Islet of Langerhans (tissue), 1 donor: ENCODE results near the gene VWA7.

Experiments used
- FAIRE-seq: peaks from one replicate; lab custom pipeline; 2011; peaks lifted over from hg19 to GRCh38; lab: Jason Lieb, UNC

VWA7 gene

DNA sequence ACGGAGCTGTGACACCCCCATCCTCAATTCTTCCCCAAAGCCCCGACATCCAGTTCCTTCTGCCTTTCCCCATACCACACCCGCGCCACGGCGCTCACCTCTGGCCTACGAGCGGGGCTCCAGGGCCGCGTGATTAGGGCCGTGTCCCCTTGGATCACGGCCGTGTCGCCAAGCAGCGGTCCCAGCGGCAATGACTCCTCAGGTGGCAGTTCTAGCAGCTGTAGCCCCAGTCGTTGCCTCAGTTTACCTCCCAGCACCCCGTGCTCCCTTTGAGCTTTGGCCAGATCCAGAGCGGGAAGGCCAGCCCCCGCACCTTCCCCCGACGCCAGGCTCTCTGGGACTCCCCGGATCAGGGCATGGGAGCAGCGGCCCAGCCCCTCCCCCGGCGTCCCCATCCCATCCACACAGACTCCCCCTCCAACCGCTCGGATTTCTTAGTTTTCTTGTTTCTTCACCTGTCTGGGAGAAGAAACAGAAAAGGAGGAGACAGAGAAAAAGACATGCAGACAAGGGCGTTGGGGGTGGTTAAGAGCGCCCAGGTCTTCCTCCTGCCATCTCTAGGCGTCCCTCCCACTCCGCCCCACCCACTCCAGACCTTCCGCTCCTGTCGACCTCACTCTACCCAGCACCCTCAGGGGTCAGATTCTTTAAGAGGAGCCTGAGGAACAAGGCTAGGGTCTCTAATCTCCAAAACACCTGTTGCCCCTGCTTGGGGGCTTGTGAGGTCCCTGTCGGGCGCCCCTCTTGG lies 48.2 kb downstream of the VWA7 start, which contains the start of gene DDAH2:
Gene DDAH2 (minus strand): TSS at position 533 of the 748 bp plus-strand sequence. CDS start 138 bp downstream, at position 395.
- no peak for FAIRE-seq

DNA sequence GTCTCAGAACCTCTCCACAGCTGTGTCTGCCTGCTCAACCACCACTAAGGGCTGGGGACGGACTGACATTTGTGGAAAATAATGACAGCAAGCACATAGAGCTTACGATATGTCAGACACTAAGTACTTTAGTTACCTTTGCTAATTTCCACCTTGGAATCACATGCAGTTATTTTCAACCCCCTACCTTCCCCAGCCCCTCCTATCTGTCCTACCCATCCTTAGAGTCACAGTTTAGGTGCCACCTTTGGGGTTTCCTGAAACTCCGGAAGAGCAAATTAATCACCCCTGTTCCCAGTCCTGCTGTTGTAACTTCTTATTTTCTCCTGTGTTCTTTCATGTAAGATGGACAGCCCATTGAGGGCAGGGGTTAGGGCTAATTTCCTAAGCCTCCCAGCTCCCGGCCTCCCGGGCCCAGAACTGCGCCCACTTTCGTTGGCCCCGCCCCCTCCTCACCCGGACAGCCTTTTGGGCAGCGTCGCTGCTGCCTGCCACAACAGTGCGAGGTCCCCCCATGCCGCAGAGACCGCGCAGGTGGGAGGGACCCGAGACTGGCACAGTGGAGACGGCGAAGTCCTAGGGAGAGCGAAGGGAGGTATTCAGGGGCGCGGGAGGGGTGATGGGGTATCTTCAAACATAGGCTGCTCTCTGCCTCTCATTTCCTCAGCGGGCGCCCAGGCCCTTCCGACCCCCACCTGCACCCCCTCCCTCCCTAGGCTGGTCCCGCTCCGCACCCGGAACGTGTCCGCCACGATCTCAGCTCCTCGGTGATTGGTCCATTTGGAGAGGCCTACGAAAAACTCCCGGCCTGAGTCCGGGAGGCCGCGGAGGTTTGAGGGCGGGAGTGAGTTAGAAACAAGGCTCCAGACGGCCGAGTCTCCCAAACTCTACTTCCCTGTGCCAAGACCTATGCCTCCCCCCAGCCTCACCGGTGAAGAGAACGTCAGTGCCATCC lies 49.1 kb downstream of the VWA7 start:
- FAIRE-seq: no peak

DNA sequence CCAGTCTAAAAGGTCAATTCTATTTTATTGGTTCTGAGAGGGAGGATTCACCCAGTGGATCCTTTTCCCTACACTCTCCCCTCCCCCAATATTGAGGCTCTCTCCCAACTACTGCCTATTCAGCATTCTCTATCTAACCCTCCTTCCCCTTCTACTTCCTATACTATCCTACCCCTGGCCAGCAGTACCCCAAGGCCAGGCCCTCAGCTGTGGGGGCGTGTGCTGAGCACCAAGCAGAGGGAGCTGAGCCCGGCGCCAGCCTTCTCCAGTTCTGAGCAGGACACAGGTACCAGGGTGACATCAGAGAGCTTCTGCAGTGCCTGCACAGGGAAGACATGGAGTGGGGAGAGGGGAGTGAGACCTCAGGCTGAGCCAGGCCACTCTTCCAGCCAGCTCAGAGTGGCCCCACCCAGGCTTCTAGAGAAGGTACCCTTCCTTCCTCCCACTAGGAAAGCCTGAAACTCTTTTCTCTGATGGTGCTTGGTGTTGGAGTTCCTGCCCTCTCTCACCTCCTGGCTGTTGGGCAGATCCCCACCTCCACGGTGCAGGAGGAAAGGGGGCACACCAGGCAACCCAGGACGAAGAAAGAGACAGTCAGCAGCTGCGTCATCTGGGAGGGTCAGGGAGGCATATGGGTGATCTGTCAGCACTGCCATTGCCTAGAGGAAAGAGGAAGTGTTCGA lies 50.0 kb downstream of the VWA7 start:
- no peak for FAIRE-seq

GRCh38 chr6:31725502-31726350 lies 51.4 kb downstream of the VWA7 start:
- no peak for FAIRE-seq

- FAIRE-seq: no peak
Measured at GRCh38 chr6:31723980-31724691, 53.0 kb downstream of the VWA7 start.

DNA sequence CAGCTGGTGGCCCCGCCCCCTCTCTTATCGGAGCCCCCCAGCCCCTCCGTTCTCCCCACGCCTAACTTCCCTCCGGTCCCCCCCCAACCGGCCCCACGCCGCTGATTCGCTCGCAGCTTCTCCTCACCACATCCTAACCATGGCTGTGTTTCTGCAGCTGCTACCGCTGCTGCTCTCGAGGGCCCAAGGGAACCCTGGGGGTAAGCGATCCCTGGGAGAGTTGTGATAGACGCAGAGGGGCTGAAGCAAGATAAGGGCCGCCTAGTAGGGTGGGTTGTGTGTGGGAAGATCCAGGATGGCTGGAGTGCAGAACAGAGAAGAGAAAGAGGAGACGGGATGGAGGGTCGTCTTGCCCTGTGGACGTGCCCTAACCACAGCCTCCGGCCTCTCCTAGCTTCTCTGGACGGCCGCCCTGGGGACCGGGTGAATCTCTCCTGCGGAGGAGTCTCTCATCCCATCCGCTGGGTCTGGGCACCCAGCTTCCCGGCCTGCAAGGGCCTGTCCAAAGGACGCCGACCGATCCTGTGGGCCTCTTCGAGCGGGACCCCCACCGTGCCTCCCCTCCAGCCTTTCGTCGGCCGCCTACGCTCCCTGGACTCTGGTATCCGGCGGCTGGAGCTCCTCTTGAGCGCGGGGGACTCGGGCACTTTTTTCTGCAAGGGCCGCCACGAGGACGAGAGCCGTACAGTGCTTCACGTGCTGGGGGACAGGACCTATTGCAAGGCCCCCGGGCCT lies 53.7 kb downstream of the VWA7 start, which contains the start of gene MPIG6B:
Gene MPIG6B (plus strand): TSS at position 129 of the 735 bp plus-strand sequence. CDS start 11 bp downstream, at position 140.
- FAIRE-seq: no peak

DNA sequence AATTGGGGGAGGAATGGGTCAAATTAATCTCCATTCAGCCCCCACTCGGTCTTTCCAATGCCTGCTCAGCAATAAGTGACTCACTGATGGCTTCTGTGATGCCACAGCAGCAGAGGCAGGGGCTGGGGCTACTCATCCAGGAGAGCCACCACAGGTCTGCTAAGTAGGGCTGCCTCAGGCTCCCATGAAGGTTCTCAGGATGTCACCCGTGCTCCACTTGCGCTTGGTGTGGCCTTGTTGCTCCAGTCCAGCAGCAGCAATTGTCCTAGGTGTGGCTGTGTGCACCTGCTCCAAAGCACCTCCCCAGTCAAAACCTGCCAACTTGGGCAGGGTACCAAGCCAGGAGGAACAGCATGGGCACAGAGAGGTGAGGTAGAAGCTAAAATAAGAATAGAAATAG lies 55.0 kb downstream of the VWA7 start:
- no peak for FAIRE-seq

DNA sequence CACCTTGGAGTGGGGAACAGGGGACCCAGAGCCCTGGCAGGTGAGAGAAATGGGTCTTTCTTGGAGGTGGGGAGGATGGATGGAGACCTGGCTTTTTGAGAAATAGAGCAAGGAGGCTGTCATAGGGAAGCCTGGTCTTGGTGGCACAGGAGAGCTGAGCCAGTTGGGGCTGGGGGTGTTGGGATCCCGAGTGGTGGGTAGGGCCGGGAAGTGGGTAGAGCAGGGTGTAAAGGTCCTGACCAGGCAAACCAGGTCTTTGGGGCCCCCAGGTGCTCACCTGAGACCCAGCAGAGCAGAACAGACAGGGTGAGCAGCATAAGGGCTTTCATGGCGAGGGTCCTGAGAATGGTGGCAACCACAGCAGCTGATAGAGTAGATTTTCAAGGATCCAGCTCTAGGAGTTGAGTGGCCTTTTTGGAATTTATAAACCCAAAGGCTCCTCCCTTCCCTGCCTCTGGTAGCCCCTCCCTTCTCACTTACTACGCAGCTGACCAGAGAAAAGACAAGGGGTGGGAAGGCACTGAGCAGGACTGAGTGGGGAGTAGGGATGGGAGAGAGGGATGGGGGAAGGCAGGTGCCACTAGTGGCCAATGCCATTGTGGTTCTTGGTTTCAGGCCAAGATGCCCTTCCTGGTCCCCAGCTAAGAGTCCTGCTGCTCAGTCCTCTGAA lies 55.6 kb downstream of the VWA7 start, which contains the start of gene LY6G6C:
Gene LY6G6C (minus strand): TSS at position 396 of the 670 bp plus-strand sequence. CDS start 67 bp downstream, at position 329.
- FAIRE-seq: no peak

GRCh38 chr6:31720196-31720770 lies 56.8 kb downstream of the VWA7 start:
- no peak for FAIRE-seq

DNA sequence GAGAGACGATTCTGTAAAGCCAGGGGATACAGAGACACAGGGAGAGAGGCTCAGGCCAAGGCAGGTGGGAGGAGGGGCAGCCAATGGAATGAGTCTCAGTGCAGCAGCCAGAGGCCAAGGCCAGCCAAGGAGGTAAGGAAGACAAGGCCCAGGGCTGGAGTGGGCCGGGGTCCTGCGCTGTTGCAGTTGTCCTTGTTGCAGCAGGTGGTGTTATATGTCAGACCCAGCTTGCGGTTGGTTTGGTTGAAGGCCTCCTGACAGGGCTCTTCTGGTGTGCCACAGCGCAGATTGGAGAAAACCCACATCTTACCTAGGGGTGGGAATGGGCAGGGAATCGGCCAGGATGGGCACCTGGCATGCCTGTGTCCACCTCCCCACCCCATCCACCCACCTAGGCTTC lies 58.1 kb downstream of the VWA7 start:
- no peak for FAIRE-seq

GRCh38 chr6:31718265-31718664 lies 58.9 kb downstream of the VWA7 start:
- no peak for FAIRE-seq

DNA sequence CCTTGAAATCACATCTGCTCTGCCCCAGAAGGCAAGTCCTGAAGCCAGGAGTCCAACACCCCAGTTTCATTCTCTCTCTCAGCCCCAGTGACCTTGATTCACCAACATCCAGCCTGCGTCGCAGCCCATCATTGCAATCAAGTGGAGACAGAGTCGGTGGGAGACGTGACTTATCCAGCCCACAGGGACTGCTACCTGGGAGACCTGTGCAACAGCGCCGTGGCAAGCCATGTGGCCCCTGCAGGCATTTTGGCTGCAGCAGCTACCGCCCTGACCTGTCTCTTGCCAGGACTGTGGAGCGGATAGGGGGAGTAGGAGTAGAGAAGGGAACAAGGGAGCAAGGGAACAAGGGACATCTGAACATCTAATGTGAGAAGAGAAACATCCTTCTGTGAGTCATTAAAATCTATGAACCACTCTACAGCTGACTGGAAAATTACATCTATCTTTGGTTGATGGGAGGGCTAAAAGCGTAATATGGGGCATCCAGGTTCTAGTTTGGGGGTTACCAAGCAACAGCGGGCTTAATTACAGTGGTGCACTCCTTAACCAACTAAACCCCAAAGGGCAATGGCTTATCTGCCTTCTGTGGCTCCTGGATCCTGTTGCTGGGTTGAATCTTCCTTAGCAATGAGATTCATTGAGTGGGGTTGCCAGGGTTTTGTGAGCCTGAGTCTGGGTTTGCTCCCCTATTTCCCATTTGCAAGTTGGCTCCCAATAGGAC lies 59.5 kb downstream of the VWA7 start:
- no peak for FAIRE-seq
